CD4-positive, alpha-beta T cell treated with Interleukin-12 subunit alpha and Interleukin-12 subunit beta, for 1 hour (primary cell): Measurements from ENCODE around the gene CCL18.
A peak's percentile ranks its signal among the peaks of the same experiment; 100 is the strongest.
"Not testable (repeated sequence)": the region's sequence is repeated elsewhere in the genome, so short reads cannot be mapped to it uniquely, and the experiment has no call there.

Source experiments
- DNase-seq: peaks from one replicate; pipeline ENCODE4 v3.0.0-alpha.2; 2020

The CCL18 gene

GRCh38 chr17:36072431-36073121, 8.5 kb downstream of the CCL18 start:
- DNase-seq: peak; percentile 75

- no peak for DNase-seq
These were observed 10.3 kb downstream of the CCL18 start for GRCh38 chr17:36074365-36074764.

- not testable (repeated sequence) for DNase-seq
These were observed 17.8 kb downstream of the CCL18 start for GRCh38 chr17:36081681-36082471.

GRCh38 chr17:36082482-36083120, 18.5 kb downstream of the CCL18 start:
- DNase-seq: peak; percentile 81

- DNase-seq: not testable (repeated sequence)
These were observed 19.6 kb downstream of the CCL18 start for GRCh38 chr17:36083691-36084090.

- peak; percentile 31 for DNase-seq
These were observed 21.7 kb downstream of the CCL18 start for GRCh38 chr17:36085765-36086164.

- DNase-seq: no peak
These were observed 22.7 kb downstream of the CCL18 start for GRCh38 chr17:36086791-36087190.

GRCh38 chr17:36087471-36087870, 23.4 kb downstream of the CCL18 start:
- DNase-seq: not testable (repeated sequence)

GRCh38 chr17:36087897-36088572, 24.0 kb downstream of the CCL18 start:
- DNase-seq: peak; percentile 58

- no peak for DNase-seq
These were observed 24.7 kb downstream of the CCL18 start for GRCh38 chr17:36088670-36089338.

- no peak for DNase-seq
These were observed 25.3 kb downstream of the CCL18 start for GRCh38 chr17:36089339-36089865.

GRCh38 chr17:36089888-36090836, 26.1 kb downstream of the CCL18 start, which contains the start of gene CCL3:
TSS of gene CCL3 (minus strand) at chr17:36090143. CDS start at chr17:36090058, 85 bp downstream.
- peak; percentile 41 for DNase-seq

GRCh38 chr17:36092230-36092629, 28.2 kb downstream of the CCL18 start:
- DNase-seq: peak; percentile 26

- DNase-seq: not testable (repeated sequence)
These were observed 28.6 kb downstream of the CCL18 start for GRCh38 chr17:36092715-36093114.

- DNase-seq: no peak
These were observed 30.2 kb downstream of the CCL18 start for GRCh38 chr17:36094232-36094631.

- no peak for DNase-seq
These were observed 30.7 kb downstream of the CCL18 start for GRCh38 chr17:36094746-36095145.

- no peak for DNase-seq
These were observed 31.9 kb downstream of the CCL18 start for GRCh38 chr17:36095992-36096391.

GRCh38 chr17:36099004-36099403, 34.9 kb downstream of the CCL18 start:
- DNase-seq: not testable (repeated sequence)

GRCh38 chr17:36103401-36103975, 39.4 kb downstream of the CCL18 start, which contains the start of gene CCL4:
TSS of gene CCL4 (plus strand) at chr17:36103827. CDS start at chr17:36103906, 79 bp downstream.
- peak; percentile 56 for DNase-seq

- not testable (repeated sequence) for DNase-seq
These were observed 40.2 kb downstream of the CCL18 start for GRCh38 chr17:36104246-36104645.
